ENCODE measurements around the gene YIF1A. TPM values are rescaled to one million over a fixed set of nuclear protein-coding genes. Genes with fewer than 3 reads are reported as not detected.

Gene YIF1A
- total and polyA plus RNA-seq, 7 donors, result 30.3 to 104 (median 59.2) TPM

GRCh38 chr11:66264914-66265313 lies 24.0 kb downstream of the YIF1A start:
- Histone ChIP-seq H3K9me3 (no peaks in the 10 kb centered on the region), H3K27me3 (no peaks in the 10 kb centered on the region), H3K36me3 (peaks cover 11 to 59% (median 32%) of the 10 kb centered on the region in 4 donors), H3K27ac (peak overlapping the region in 2 of 4 donors; percentile 96 to 97), H3K4me3 (no peak overlapping the region), H3K4me1 (peaks cover 0 to 26% (median 21%) of the 10 kb centered on the region in 4 donors)
- intact Hi-C loops (cut with DNase I), result no loop called here
- no peak for TF ChIP-seq EP300 (IDR thresholded peaks at IDR 0.05)
- TF ChIP-seq POLR2A (IDR thresholded peaks at IDR 0.05), result no peak
- TF ChIP-seq CTCF (IDR thresholded peaks at IDR 0.05), result no peak
- TF ChIP-seq POLR2AphosphoS5 (IDR thresholded peaks at IDR 0.05), result no peak
- DNase-seq, result no peak
- WGBS, 2 donors, result 60 to 79% methylated on average over 12 of the region's 12 CpGs

GRCh38 chr11:66264383-66264782 lies 24.6 kb downstream of the YIF1A start:
- intact Hi-C loops (cut with DNase I), result no loop called here
- H3K36me3 ChIP-seq, result peaks cover 11 to 64% (median 33%) of the 10 kb centered on the region in 4 donors

GRCh38 chr11:66263785-66264184 lies 25.2 kb downstream of the YIF1A start:
- no peak for DNase-seq
- Histone ChIP-seq H3K4me1 (peaks cover 0 to 21% (median 16%) of the 10 kb centered on the region in 4 donors), H3K4me3 (no peak overlapping the region), H3K9me3 (no peaks in the 10 kb centered on the region), H3K36me3 (peaks cover 11 to 66% (median 35%) of the 10 kb centered on the region in 4 donors), H3K27ac (no peak overlapping the region), H3K27me3 (no peaks in the 10 kb centered on the region)
- TF ChIP-seq POLR2AphosphoS5 (IDR thresholded peaks at IDR 0.05), result no peak
- no peak for TF ChIP-seq CTCF (IDR thresholded peaks at IDR 0.05)
- TF ChIP-seq EP300 (IDR thresholded peaks at IDR 0.05), result no peak
- TF ChIP-seq POLR2A (IDR thresholded peaks at IDR 0.05), result no peak
- WGBS, 2 donors, result 95 to 96% methylated on average over 10 of the region's 10 CpGs
- intact Hi-C loops (cut with DNase I), result no loop called here

More at GRCh38 chr11:66264383-66264782, 24.6 kb downstream of the YIF1A start:
- WGBS, 2 donors, result 88 to 92% methylated on average over 8 of the region's 8 CpGs
- Histone ChIP-seq H3K4me1 (peaks cover 0 to 21% (median 16%) of the 10 kb centered on the region in 4 donors), H3K9me3 (no peaks in the 10 kb centered on the region), H3K27me3 (no peaks in the 10 kb centered on the region), H3K4me3 (no peak overlapping the region), H3K27ac (no peak overlapping the region)
- DNase-seq, result no peak
- TF ChIP-seq POLR2A (IDR thresholded peaks at IDR 0.05) (no peak), POLR2AphosphoS5 (IDR thresholded peaks at IDR 0.05) (no peak), EP300 (IDR thresholded peaks at IDR 0.05) (no peak), CTCF (IDR thresholded peaks at IDR 0.05) (no peak)

- no peak for TF ChIP-seq POLR2AphosphoS5 (IDR thresholded peaks at IDR 0.05)
- TF ChIP-seq CTCF (IDR thresholded peaks at IDR 0.05), result no peak
- no peak for TF ChIP-seq POLR2A (IDR thresholded peaks at IDR 0.05)
- TF ChIP-seq EP300 (IDR thresholded peaks at IDR 0.05), result no peak
- Histone ChIP-seq H3K36me3 (peaks cover 11 to 66% (median 35%) of the 10 kb centered on the region in 4 donors), H3K27ac (no peak overlapping the region), H3K4me3 (no peak overlapping the region), H3K9me3 (no peaks in the 10 kb centered on the region), H3K4me1 (peaks cover 0 to 27% (median 21%) of the 10 kb centered on the region in 4 donors), H3K27me3 (no peaks in the 10 kb centered on the region)
- intact Hi-C loops (cut with DNase I), result no loop called here
- 96 to 99% methylated on average over 4 of the region's 4 CpGs for WGBS, 2 donors
- DNase-seq, result no peak
These were observed 25.7 kb downstream of the YIF1A start for GRCh38 chr11:66263231-66263630.

GRCh38 chr11:66262696-66263095 lies 26.2 kb downstream of the YIF1A start:
- 95 to 97% methylated on average over 12 of the region's 12 CpGs for WGBS, 2 donors
- TF ChIP-seq POLR2AphosphoS5 (IDR thresholded peaks at IDR 0.05), result no peak
- no peak for TF ChIP-seq CTCF (IDR thresholded peaks at IDR 0.05)
- no peak for TF ChIP-seq EP300 (IDR thresholded peaks at IDR 0.05)
- TF ChIP-seq POLR2A (IDR thresholded peaks at IDR 0.05), result no peak
- Histone ChIP-seq H3K9me3 (no peaks in the 10 kb centered on the region), H3K27me3 (no peaks in the 10 kb centered on the region), H3K4me3 (no peak overlapping the region), H3K27ac (no peak overlapping the region), H3K36me3 (peaks cover 11 to 66% (median 35%) of the 10 kb centered on the region in 4 donors), H3K4me1 (peaks cover 0 to 29% (median 21%) of the 10 kb centered on the region in 4 donors)
- intact Hi-C loops (cut with DNase I), result no loop called here
- no peak for DNase-seq
